Smooth muscle cell (in vitro differentiated cells): ENCODE results near the gene DAGLA. TPM values are rescaled to one million over a fixed set of nuclear protein-coding genes. Genes with fewer than 3 reads are reported as not detected.

Experiments used
- DNase-seq: peaks from one replicate; lab custom pipeline; 2025; ENCODE audit not compliant: unreplicated experiment; lab: John Stamatoyannopoulos, UW
- H2AFZ ChIP-seq: fragments of 200-600 bp; sonication (generic); 2 replicates; pipeline ENCODE4 v1.6.0; 2016; ENCODE audit warnings: antibody characterized with exemption, low read depth, mild to moderate bottlenecking
- H3F3A ChIP-seq: fragments of 200-600 bp; sonication (generic); 2 replicates; pipeline ENCODE4 v1.6.0; 2017; ENCODE audit warnings: antibody characterized with exemption, low read depth
- H3K27ac ChIP-seq: fragments of 200-600 bp; sonication (generic); 2 replicates; pipeline ENCODE4 v1.5.1; 2016; ENCODE audit warnings: low read depth, mild to moderate bottlenecking
- H3K27me3 ChIP-seq: fragments of 200-600 bp; sonication (generic); 2 replicates; pipeline ENCODE4 v1.6.1; 2016; ENCODE audit warnings: low read depth, mild to moderate bottlenecking
- H3K36me3 ChIP-seq: fragments of 200-600 bp; sonication (generic); 2 replicates; pipeline ENCODE4 v1.5.1; 2016; ENCODE audit warnings: low read depth
- H3K4me1 ChIP-seq: fragments of 200-600 bp; sonication (generic); 2 replicates; pipeline ENCODE4 v1.5.1; 2016; ENCODE audit warnings: low read depth
- H3K4me2 ChIP-seq: fragments of 200-600 bp; sonication (generic); 2 replicates; pipeline ENCODE4 v1.6.0; 2016; ENCODE audit warnings: mild to moderate bottlenecking
- H3K4me3 ChIP-seq: fragments of 200-600 bp; sonication (generic); 2 replicates; pipeline ENCODE4 v1.5.1; 2016; ENCODE audit warnings: mild to moderate bottlenecking
- H3K79me2 ChIP-seq: fragments of 200-600 bp; sonication (generic); 2 replicates; pipeline ENCODE4 v1.6.0; 2016; ENCODE audit warnings: low read depth, mild to moderate bottlenecking
- H3K9ac ChIP-seq: fragments of 200-600 bp; sonication (generic); 2 replicates; pipeline ENCODE4 v1.6.0; 2016; ENCODE audit warnings: low read depth
- H3K9me3 ChIP-seq: fragments of 200-600 bp; sonication (generic); replicated peaks from 2 replicates; pipeline ENCODE4 v1.5.1; 2016; ENCODE audit warnings: low read depth
- H4K20me1 ChIP-seq: fragments of 200-600 bp; sonication (generic); 2 replicates; pipeline ENCODE4 v1.6.0; 2016; ENCODE audit warnings: low read depth
- WGBS: methylation state at CpG from one replicate; pipeline ENCODE4 v1.1.7; 2016; ENCODE audit warnings: low lambda C conversion rate; 5-methylcytosine and 5-hydroxymethylcytosine counted together
- polyA plus RNA-seq: library from polyadenylated mRNA; unstranded; fragments of >200 nt; fragmentation: Nextera tagmentation; extraction: Ambion mirVana; gene quantifications from 2 replicates; pipeline ENCODE4 v1.2.1, GENCODE V29; 2016
- total RNA-seq: library from RNA; depleted of rRNA; stranded (reverse); fragments of >200 nt; gene quantifications from 2 replicates; pipeline ENCODE4 v1.2.3, GENCODE V29; 2014
- TF ChIP-seq, protein P1 (sequence below): fragments of 200-600 bp; sonication (generic); IDR thresholded peaks from 2 replicates; pipeline ENCODE4 v1.5.1; 2017; ENCODE audit warnings: borderline replicate concordance, mild to moderate bottlenecking, antibody characterized with exemption; ENCODE audit not compliant: insufficient read depth, poor library complexity, severe bottlenecking

Gene DAGLA
- total and polyA plus RNA-seq, 2 experiments from 2014 or later: 1.3 to 3.9 TPM

DNA sequence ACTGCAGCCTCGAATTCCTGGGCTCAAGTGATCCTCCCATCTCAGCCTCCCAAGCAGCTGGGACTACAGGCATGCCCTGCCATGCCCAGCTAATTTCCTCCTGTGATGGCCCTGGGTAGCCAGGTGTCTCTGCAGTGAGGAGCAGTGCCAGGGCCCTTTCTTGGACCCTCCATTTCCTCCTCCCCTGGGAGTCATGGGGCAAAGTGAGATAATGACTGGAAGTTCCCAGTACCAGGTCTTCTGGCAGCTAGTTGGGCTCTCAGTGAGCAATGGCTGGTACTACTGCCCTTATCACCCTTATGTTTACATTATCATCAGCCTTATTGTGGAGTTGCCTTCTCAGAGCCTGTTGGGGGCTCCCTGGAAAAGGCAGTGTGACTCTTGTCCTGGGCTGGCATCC, 17.6 kb downstream of the DAGLA start:
- Histone ChIP-seq H3K79me2 (no peaks in the 10 kb centered on the region), H3K27ac (no peak overlapping the region), H2AFZ (no peak overlapping the region), H3K9ac (no peak overlapping the region), H3K4me1 (peaks cover 14% of the 10 kb centered on the region), H3K9me3 (no peaks in the 10 kb centered on the region), H3K4me3 (no peak overlapping the region), H3F3A (no peaks in the 10 kb centered on the region), H3K27me3 (no peaks in the 10 kb centered on the region), H3K36me3 (no peaks in the 10 kb centered on the region), H3K4me2 (no peak overlapping the region), H4K20me1 (peaks cover 14% of the 10 kb centered on the region)
- 100% methylated on average over 1 of the region's 1 CpG for WGBS
- TF ChIP-seq, protein P1, sequence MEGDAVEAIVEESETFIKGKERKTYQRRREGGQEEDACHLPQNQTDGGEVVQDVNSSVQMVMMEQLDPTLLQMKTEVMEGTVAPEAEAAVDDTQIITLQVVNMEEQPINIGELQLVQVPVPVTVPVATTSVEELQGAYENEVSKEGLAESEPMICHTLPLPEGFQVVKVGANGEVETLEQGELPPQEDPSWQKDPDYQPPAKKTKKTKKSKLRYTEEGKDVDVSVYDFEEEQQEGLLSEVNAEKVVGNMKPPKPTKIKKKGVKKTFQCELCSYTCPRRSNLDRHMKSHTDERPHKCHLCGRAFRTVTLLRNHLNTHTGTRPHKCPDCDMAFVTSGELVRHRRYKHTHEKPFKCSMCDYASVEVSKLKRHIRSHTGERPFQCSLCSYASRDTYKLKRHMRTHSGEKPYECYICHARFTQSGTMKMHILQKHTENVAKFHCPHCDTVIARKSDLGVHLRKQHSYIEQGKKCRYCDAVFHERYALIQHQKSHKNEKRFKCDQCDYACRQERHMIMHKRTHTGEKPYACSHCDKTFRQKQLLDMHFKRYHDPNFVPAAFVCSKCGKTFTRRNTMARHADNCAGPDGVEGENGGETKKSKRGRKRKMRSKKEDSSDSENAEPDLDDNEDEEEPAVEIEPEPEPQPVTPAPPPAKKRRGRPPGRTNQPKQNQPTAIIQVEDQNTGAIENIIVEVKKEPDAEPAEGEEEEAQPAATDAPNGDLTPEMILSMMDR: no peak
- no peak for DNase-seq

DNA sequence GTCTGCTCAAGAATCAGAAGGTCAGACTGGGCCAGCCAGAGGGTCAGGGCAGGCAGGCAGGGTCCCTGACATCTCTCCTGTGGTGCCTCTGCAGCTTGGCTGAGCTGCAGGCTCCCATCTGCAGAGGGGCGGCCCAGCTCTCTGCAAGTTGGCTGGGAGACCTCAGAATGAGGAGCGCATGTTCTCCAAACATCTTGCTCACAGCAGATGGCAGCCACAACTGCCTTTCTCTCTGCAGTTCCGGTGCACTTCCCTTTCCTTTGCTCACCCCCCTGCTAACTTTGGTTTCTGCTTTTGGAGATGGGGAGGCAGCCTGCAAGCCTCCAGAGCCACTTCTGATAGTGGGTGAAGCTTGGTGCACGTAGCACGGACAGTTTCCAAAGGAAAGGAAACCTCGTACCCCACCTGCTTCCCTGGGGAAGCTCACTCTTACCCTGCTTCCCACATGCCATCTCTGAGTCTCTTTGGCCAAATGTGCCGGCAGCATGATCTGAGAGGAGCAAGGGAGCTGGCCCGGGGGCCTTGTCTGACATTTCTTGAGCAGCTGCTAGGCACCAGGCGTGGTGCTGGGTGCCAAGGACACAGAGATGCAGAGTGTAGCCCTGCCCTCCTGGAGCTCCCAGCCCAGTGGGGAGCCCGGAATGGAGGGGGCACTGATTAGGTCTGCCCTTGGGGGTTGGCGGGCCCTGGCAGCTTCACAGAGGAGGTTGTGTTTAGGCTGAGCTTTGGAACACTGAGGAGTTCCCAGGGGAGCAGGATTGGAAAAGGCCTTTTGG, 18.2 kb downstream of the DAGLA start:
- H3F3A ChIP-seq: no peaks in the 10 kb centered on the region
- peaks cover 14% of the 10 kb centered on the region for H3K4me1 ChIP-seq
- peaks cover 14% of the 10 kb centered on the region for H4K20me1 ChIP-seq
- DNase-seq: no peak
- no peaks in the 10 kb centered on the region for H3K9me3 ChIP-seq
- no peak overlapping the region for H3K27ac ChIP-seq
- TF ChIP-seq, protein P1: no peak
- no peak overlapping the region for H2AFZ ChIP-seq
- no peaks in the 10 kb centered on the region for H3K27me3 ChIP-seq
- H3K9ac ChIP-seq: no peak overlapping the region
- H3K36me3 ChIP-seq: no peaks in the 10 kb centered on the region
- 96% methylated on average over 11 of the region's 11 CpGs for WGBS
- no peak overlapping the region for H3K4me2 ChIP-seq
- H3K79me2 ChIP-seq: no peaks in the 10 kb centered on the region
- H3K4me3 ChIP-seq: no peak overlapping the region

DNA sequence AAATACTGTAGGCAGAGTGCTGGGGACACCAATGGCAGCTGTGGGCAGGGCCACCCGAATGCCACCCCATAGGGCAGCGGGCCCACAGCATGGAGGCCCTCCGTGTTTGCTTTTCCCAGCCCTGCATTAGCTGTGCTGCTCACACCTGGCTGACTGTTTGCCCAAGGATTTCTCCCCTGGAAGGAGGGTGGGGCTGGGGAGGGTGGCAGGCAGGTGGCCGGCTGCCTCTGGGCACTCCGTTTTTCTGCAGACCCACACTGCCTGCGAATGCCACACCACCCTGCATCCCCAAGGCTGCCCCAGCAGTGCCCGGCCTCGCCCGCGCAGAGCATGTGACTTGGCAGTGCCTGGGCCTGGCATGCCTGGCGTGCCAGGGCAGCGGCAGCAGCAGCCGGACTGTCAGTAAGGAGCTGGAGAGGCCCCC, 19.6 kb downstream of the DAGLA start:
- Histone ChIP-seq H3K4me1 (peaks cover 12% of the 10 kb centered on the region), H3K79me2 (no peaks in the 10 kb centered on the region), H3F3A (no peaks in the 10 kb centered on the region), H3K4me3 (no peak overlapping the region), H2AFZ (no peak overlapping the region), H3K27ac (no peak overlapping the region), H3K9ac (no peak overlapping the region), H3K36me3 (no peaks in the 10 kb centered on the region), H3K27me3 (no peaks in the 10 kb centered on the region), H3K9me3 (no peaks in the 10 kb centered on the region), H4K20me1 (peaks cover 14% of the 10 kb centered on the region), H3K4me2 (no peak overlapping the region)
- no peak for DNase-seq
- TF ChIP-seq, protein P1: no peak
- 94% methylated on average over 13 of the region's 13 CpGs for WGBS

DNA sequence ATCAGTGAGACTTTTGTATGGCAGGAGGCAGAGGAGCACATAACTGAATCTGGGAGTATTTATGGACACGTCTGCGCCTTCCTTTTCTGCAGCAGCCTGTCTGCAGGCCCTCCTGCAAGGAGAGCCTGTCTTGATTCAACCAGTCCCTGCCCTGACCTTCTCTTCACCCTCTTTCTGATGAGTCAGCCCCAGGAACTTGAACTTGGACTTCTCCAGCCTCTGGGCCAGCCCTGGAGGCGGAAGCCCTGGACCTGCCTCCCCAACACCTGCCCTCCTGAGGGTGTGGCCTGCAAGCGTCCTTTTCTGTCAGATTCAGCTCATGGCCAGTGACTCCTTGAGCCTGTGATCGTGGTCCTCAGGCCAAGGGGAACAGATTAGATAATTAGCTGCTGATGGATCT, 20.0 kb downstream of the DAGLA start:
- Histone ChIP-seq H3K4me2 (no peak overlapping the region), H3K9me3 (no peaks in the 10 kb centered on the region), H3K4me3 (no peak overlapping the region), H3F3A (no peaks in the 10 kb centered on the region), H3K27me3 (no peaks in the 10 kb centered on the region), H4K20me1 (peaks cover 14% of the 10 kb centered on the region), H3K9ac (no peak overlapping the region), H3K36me3 (no peaks in the 10 kb centered on the region), H2AFZ (no peak overlapping the region), H3K27ac (no peak overlapping the region), H3K4me1 (peaks cover 7% of the 10 kb centered on the region), H3K79me2 (no peaks in the 10 kb centered on the region)
- DNase-seq: no peak
- TF ChIP-seq, protein P1: no peak
- 73% methylated on average over 5 of the region's 5 CpGs for WGBS
